RWPE1 (cell line): Measurements from ENCODE around the gene MYCBP2.
"Not testable (repeated sequence)": the region's sequence is repeated elsewhere in the genome, so short reads cannot be mapped to it uniquely, and the experiment has no call there.

ENCODE experiments used
- CTCF ChIA-PET: fragments of 350-600 bp; sonication (Branson Sonifier 250); formaldehyde crosslinking; extraction: SDS; loops from one replicate; lab custom pipeline; 2021; lab: Yijun Ruan, JAX
- POLR2A ChIA-PET: fragments of 400-600 bp; formaldehyde crosslinking; extraction: SDS; loops from one replicate; lab custom pipeline; 2020; ENCODE audit warnings: antibody characterized with exemption; ENCODE audit not compliant: low non-redundant PET; lab: Yijun Ruan, JAX
- DNase-seq: peaks from one replicate; pipeline ENCODE4 v3.0.0; 2012; ENCODE audit warnings: low spot score
- H3K27ac ChIP-seq: fragments of 450-650 bp; 2 replicates; pipeline ENCODE4 v1.5.1; 2017
- CTCF ChIP-seq: fragments of 450-650 bp; conservative IDR thresholded peaks from 2 replicates; pipeline ENCODE4 v1.5.1; 2017; ENCODE audit warnings: low read depth, mild to moderate bottlenecking

The MYCBP2 gene

DNA sequence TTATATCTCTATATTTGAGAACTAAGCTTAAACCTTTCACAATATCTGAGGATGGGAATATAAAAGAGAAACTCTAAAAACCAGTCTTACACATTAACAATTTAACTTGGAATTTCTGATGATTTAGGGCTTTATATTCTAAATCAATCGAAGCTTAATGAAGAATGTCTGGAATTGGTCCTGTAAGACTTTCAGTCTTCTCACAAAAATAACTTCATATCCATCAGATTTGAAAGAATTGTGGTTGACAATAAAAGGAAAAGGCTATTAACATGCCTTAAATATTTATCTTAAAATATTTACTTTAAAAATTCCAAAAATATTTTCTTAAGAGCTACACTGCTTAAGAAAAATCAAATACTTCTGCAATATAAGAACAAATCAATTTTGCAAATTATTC lies 27.3 kb downstream of the MYCBP2 start:
- no peak overlapping the region for H3K27ac ChIP-seq
- CTCF ChIA-PET, result no interaction called here
- POLR2A ChIA-PET, result no interaction called here
- no peak for DNase-seq
- no peak for TF ChIP-seq CTCF

DNA sequence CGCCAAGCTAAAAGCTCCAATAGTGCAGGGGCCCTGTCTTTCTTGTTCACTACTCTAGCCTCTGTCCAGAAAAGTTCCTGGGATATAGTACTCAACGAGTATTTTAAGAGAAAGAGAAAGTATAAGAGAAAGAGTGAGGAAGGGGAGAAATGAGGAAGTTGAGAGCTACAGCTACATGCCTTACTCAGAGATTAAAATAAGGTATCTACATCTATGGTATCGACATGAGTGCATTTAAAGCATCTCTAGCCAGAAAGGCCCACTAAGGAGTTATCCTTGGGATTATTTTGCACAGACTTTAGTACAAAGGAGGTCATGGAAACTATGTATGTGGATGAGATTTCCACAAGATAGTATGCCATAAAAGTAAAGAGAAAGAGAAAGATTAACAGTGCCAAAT lies 28.5 kb downstream of the MYCBP2 start:
- ChIA-PET POLR2A (no interaction called here), CTCF (interaction anchor here (0.5 kb wide), 1 partner anchor 239 kb away, joined by 6 read pairs; no protein-coding TSS in a partner anchor)
- no peak overlapping the region for H3K27ac ChIP-seq
- TF ChIP-seq CTCF, result no peak
- no peak for DNase-seq

DNA sequence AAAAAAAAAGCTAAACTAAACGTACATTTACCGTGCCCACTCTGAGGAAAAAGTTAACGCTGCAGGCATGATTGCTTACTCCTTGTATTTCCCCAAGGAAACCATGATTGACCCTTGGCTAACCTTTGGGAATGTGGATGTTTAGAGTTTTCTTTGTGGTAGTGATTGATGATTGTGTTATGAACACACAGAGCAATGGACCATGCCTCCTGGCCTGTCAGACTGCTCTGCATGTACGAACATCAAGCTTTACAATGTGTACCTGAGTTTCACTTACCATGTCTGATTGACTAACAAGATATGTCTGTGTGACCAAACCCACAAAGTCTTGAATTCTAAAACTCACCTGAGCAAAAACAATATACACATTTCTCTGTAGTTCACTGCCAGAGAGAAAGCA lies 35.1 kb downstream of the MYCBP2 start:
- no peak for TF ChIP-seq CTCF
- POLR2A ChIA-PET, result no interaction called here
- H3K27ac ChIP-seq, result no peak overlapping the region
- no peak for DNase-seq
- CTCF ChIA-PET, result no interaction called here

DNA sequence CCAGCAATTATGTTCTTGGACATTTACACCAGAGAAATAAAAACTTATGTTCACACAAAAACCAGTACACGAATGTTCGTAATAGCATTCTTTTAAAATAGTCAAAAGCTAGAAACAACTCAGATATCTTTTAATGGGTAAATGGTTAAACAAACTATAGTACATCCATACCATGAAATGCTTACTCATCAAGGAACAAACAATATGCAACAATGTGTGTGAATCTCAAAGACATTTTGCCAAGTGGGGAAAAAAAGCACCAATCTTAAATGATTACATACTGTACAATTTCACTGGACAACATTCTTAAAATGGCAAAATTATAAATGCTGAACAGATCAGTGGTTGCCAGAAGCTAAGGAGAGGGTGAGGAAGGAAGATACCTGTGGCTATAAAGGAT lies 36.6 kb downstream of the MYCBP2 start:
- TF ChIP-seq CTCF, result no peak
- POLR2A ChIA-PET, result no interaction called here
- CTCF ChIA-PET, result interaction anchor here (0.6 kb wide), 1 partner anchor 14 kb away, joined by 4 read pairs; no protein-coding TSS in a partner anchor
- H3K27ac ChIP-seq, result no peak overlapping the region
- no peak for DNase-seq

DNA sequence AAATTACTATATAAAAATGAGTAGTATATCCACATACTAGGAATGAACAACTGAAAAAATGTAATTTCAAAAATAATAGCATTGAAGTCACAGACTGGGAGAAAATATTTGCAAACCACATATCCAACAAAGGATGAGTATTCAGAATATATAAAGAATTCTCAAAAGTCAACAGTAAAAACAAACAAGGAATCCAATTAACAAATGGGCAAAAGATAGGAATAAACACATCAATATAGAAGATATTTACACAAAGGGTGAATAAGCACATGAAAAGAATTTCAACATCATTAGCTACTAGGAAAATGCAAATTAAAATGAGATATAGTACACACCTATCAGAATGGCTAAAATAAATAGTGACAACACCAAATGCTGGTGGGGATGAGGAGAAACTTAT lies 37.0 kb downstream of the MYCBP2 start:
- TF ChIP-seq CTCF, result no peak
- POLR2A ChIA-PET, result no interaction called here
- CTCF ChIA-PET, result interaction anchor here (0.6 kb wide), 1 partner anchor 13 kb away, joined by 4 read pairs; no protein-coding TSS in a partner anchor
- no peak overlapping the region for H3K27ac ChIP-seq
- no peak for DNase-seq

DNA sequence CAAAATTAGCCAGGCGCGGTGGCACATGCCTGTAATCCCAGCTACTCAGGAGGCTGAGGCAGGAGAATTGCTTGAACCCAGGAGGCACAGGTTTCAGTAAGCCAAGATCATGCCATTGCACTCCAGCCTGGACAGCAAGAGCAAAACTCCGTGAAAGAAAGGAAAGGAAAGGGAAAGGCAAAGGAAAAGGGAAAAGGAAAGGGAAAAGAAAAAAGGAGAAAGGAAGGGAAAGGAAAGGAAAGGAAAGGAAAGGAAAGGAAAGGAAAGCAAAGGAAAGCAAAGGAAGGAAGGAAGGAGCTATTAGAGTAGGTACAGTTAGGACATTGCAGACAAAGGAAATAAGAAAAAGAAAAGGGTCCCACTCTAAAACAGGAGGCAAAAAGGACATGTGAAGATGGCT lies 41.3 kb downstream of the MYCBP2 start:
- CTCF ChIA-PET, H3K27ac ChIP-seq, DNase-seq, POLR2A ChIA-PET: not testable (repeated sequence)

DNA sequence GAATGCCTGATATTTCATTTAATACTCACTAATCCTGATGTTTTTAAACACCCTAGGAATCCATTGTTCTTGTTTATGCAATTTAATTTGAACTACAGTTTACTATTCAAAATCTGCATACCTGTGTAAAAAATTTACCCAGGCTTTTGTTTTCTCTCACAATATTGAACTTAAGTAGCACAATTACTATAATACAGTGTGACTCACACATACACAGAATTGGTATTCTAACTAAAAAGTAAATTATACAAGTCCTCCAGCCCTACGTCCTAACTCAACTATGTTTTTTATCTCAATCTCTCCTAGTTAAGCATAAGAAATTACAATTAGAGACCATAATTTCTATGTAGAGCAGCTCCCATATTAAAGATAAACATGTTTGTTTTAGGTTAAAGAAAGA lies 41.8 kb downstream of the MYCBP2 start:
- ChIA-PET CTCF (no interaction called here), POLR2A (no interaction called here)
- no peak for DNase-seq
- H3K27ac ChIP-seq, result no peak overlapping the region
- no peak for TF ChIP-seq CTCF
